Parathyroid adenoma (tissue), 2 donors: ENCODE measurements around the gene DUSP16.
"Not testable (repeated sequence)": the region's sequence is repeated elsewhere in the genome, so short reads cannot be mapped to it uniquely, and the experiment has no call there.

Source experiments
- H2AFZ ChIP-seq: fragments of 300-600 bp; sonication (generic); one replicate; pipeline ENCODE4 v1.7.0; 2017; ENCODE audit warnings: antibody characterized with exemption, mild to moderate bottlenecking
- H3K27ac ChIP-seq: fragments of 300-600 bp; sonication (generic); one replicate; pipeline ENCODE4 v1.7.0; 2017
- H3K27me3 ChIP-seq: fragments of 300-600 bp; sonication (generic); one replicate; pipeline ENCODE4 v1.7.0; 2017; ENCODE audit warnings: low read length; ENCODE audit not compliant: control insufficient read depth, insufficient read depth
- H3K36me3 ChIP-seq: fragments of 300-600 bp; sonication (generic); one replicate; pipeline ENCODE4 v1.7.0; 2017; ENCODE audit warnings: low read length; ENCODE audit not compliant: control insufficient read depth, insufficient read depth
- H3K4me1 ChIP-seq: fragments of 300-600 bp; sonication (generic); one replicate; pipeline ENCODE4 v1.7.0; 2017; ENCODE audit warnings: control low read depth
- H3K4me2 ChIP-seq: fragments of 300-600 bp; sonication (generic); one replicate; pipeline ENCODE4 v1.7.0; 2017; ENCODE audit warnings: low read length
- H3K4me3 ChIP-seq: fragments of 300-600 bp; sonication (generic); one replicate; pipeline ENCODE4 v1.7.0; 2017; ENCODE audit warnings: low read depth, low read length
- H3K79me2 ChIP-seq: fragments of 300-600 bp; sonication (generic); one replicate; pipeline ENCODE4 v1.7.0; 2017; ENCODE audit warnings: control low read depth
- H3K9ac ChIP-seq: fragments of 300-600 bp; sonication (generic); one replicate; pipeline ENCODE4 v1.7.0; 2017; ENCODE audit warnings: mild to moderate bottlenecking
- H3K9me3 ChIP-seq: fragments of 300-600 bp; sonication (generic); one replicate; pipeline ENCODE4 v1.7.0; 2017; ENCODE audit warnings: low read length; ENCODE audit not compliant: control insufficient read depth
- TF ChIP-seq, protein P1 (sequence below): fragments of 300-600 bp; sonication (generic); IDR thresholded peaks from one replicate; pipeline ENCODE4 v1.7.0; 2017; ENCODE audit warnings: antibody characterized with exemption, mild to moderate bottlenecking
- donor health status: primary hyperparathyroidism.

DUSP16 gene

DNA sequence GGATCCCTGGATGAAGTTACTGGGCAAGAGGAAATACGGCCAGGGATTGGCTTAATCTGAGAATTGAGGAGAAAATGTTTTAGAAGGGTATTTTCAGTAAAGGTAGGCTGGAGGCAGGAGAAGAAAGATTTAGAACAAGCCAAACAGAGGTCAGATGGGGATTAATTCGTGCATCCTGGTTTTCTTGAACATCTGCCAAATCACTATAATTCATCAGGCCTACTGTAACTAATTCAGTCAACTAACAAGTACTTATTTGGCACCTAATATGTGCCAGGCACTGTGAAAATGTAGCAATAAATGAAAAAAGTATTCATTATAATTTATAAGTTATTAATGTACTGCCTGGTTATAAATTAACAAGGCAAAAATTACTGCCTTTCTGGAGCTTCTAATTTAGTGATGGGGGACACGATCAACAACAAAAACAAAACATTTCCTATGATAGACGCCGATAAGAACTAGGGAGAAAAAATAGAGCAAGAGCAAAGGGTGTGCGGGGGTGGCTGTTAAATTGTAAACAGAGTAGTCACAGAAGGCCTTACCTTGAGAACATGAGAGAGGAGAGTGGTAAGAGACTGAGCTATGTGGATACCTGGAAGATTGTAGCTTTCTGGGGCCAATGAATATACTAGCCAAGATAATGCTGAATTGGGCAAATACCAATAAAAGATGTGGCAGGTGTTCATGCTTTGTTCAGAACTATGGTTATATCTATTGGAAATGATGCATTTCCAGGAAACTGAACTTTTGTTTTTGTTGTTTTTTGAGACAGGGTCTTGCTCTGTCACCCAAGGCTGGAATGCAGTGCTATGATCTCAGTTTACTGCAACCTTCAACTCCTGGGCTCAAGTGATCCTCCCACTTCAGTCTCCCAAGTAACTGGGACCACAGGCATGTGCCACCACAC lies 34.0 kb downstream of the DUSP16 start:
- TF ChIP-seq, protein P1, sequence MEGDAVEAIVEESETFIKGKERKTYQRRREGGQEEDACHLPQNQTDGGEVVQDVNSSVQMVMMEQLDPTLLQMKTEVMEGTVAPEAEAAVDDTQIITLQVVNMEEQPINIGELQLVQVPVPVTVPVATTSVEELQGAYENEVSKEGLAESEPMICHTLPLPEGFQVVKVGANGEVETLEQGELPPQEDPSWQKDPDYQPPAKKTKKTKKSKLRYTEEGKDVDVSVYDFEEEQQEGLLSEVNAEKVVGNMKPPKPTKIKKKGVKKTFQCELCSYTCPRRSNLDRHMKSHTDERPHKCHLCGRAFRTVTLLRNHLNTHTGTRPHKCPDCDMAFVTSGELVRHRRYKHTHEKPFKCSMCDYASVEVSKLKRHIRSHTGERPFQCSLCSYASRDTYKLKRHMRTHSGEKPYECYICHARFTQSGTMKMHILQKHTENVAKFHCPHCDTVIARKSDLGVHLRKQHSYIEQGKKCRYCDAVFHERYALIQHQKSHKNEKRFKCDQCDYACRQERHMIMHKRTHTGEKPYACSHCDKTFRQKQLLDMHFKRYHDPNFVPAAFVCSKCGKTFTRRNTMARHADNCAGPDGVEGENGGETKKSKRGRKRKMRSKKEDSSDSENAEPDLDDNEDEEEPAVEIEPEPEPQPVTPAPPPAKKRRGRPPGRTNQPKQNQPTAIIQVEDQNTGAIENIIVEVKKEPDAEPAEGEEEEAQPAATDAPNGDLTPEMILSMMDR: no peak
- no peak overlapping the region for H3K4me3 ChIP-seq
- no peaks in the 10 kb centered on the region for H3K9me3 ChIP-seq
- no peak overlapping the region for H2AFZ ChIP-seq
- no peaks in the 10 kb centered on the region for H3K36me3 ChIP-seq
- H3K4me1 ChIP-seq: peaks cover 9% of the 10 kb centered on the region
- no peak overlapping the region for H3K4me2 ChIP-seq
- no peak overlapping the region for H3K9ac ChIP-seq
- no peaks in the 10 kb centered on the region for H3K27me3 ChIP-seq
- peaks cover 17% of the 10 kb centered on the region for H3K79me2 ChIP-seq
- no peak overlapping the region for H3K27ac ChIP-seq

DNA sequence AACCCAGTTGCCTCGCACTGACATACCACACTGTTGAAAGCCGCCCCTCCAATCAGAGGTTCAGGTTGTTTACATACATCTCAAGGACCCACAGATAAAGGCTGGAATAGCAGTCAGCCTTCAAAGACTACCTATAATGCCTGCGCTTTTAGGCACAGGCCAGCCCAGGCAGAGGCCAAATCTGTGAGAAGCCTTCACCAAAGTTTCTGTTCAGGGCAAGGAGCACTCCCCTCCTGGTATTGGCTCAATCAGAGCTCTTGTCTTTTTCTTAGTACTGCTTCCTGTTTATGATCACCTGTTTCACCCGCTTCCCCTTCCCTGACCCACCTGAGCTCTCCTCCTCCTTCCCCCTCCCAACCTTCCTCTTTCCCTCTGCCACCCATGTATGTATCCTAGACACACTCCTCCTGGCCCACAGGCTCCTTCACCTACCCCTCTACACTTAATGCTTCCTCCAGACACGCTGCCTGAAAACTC lies 34.8 kb downstream of the DUSP16 start:
- Histone ChIP-seq H3K4me2 (no peak overlapping the region), H3K4me3 (no peak overlapping the region), H3K36me3 (no peaks in the 10 kb centered on the region), H3K79me2 (peaks cover 18% of the 10 kb centered on the region), H2AFZ (no peak overlapping the region), H3K9me3 (no peaks in the 10 kb centered on the region), H3K4me1 (peaks cover 8% of the 10 kb centered on the region), H3K27me3 (no peaks in the 10 kb centered on the region), H3K27ac (no peak overlapping the region), H3K9ac (no peak overlapping the region)
- TF ChIP-seq, protein P1: no peak

DNA sequence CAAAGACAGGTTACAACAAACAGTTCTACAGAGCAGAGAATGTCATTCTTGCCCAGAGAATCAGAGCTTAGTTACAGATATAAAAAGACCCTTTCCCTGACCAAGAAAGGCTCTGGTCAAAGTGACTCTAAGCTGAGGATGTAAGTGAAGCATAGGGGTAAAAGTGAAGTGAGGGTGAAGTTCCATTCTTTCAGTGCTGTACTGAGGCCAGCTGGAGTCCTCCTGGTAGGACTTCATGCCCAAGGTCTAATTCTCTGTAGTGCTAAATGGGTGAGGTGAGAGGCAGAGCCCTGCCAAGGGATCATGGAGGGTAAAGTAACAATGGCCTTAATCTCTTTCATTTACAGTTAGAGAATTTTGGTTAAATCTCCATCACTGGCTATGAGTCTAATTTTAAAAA lies 38.5 kb downstream of the DUSP16 start:
- no peak overlapping the region for H3K27ac ChIP-seq

DNA sequence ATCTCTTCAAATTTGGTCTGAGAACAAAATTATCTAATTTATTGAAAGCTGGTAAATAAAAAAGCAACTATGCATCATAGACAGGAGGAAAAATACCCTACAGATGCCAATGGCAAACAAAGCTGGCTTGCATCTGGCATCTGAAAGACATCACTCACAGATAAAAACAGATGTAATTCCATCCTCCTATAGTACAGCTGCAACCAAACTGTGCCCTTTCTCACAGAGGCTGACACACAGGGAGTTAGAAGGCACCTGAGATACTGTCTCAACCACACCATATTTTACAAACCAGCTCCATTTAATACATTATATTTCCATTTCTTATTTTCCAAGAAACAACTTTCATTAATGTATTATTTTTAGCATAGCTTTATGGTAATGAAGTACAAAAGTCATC lies 39.4 kb downstream of the DUSP16 start:
- no peaks in the 10 kb centered on the region for H3K9me3 ChIP-seq

More for the DNA sequence above, 38.5 kb downstream of the DUSP16 start:
- Histone ChIP-seq H3K4me2 (no peak overlapping the region), H2AFZ (no peak overlapping the region), H3K4me3 (no peak overlapping the region), H3K9ac (no peak overlapping the region), H3K9me3 (no peaks in the 10 kb centered on the region), H3K4me1 (peaks cover 8% of the 10 kb centered on the region), H3K79me2 (peaks cover 18% of the 10 kb centered on the region), H3K27me3 (no peaks in the 10 kb centered on the region), H3K36me3 (no peaks in the 10 kb centered on the region)
- TF ChIP-seq, protein P1: no peak

DNA sequence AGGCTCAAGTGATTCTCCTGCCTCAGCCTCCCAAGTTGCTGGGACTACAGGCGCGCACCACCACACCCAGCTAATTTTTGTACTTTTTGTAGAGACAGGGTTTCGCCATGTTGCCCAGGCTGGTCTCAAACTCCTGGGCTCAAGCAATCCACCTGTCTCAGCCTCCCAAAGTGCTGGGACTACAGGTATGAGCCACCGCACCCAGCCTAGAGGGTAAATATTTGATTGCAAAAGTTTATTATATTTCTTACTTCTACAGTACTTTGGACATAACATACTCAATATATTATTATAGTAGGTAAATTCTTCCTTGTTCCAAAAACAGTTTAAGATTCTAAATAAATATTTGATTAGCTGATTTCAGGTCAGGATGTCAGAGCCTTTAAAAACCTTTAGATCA lies 40.0 kb downstream of the DUSP16 start:
- not testable (repeated sequence) for H3K9me3 ChIP-seq, H3K4me1 ChIP-seq, H3K4me2 ChIP-seq, H3K9ac ChIP-seq, H3K27ac ChIP-seq, H2AFZ ChIP-seq, H3K27me3 ChIP-seq, H3K36me3 ChIP-seq, H3K4me3 ChIP-seq
- H3K79me2 ChIP-seq: peaks cover 19% of the 10 kb centered on the region

More for the DNA sequence above, 39.4 kb downstream of the DUSP16 start:
- peaks cover 18% of the 10 kb centered on the region for H3K79me2 ChIP-seq
- H3K4me3 ChIP-seq: no peak overlapping the region
- peaks cover 8% of the 10 kb centered on the region for H3K4me1 ChIP-seq
- TF ChIP-seq, protein P1: no peak
- H3K27ac ChIP-seq: no peak overlapping the region
- no peak overlapping the region for H2AFZ ChIP-seq
- no peaks in the 10 kb centered on the region for H3K27me3 ChIP-seq
- H3K36me3 ChIP-seq: no peaks in the 10 kb centered on the region
- no peak overlapping the region for H3K9ac ChIP-seq
- no peak overlapping the region for H3K4me2 ChIP-seq
